Fibroblast of villous mesenchyme (primary cell): ENCODE results near the gene GFRA4. TPM values are rescaled to one million over a fixed set of nuclear protein-coding genes. Genes with fewer than 3 reads are reported as not detected.
A peak's percentile ranks its signal among the peaks of the same experiment; 100 is the strongest.

Experiments used
- DNase-seq: peaks from one replicate; pipeline ENCODE4 v3.0.0-alpha.2; 2010; ENCODE audit warnings: low read depth
- H3K4me3 ChIP-seq: 2 replicates; pipeline ENCODE4 v1.5.1; 2011; ENCODE audit warnings: low read depth, mild to moderate bottlenecking, low read length
- CTCF ChIP-seq: IDR thresholded peaks from 2 replicates; pipeline ENCODE4 v1.5.1; 2012; ENCODE audit warnings: low read depth, mild to moderate bottlenecking, low read length; ENCODE audit not compliant: insufficient read depth
- total RNA-seq: library from RNA; depleted of rRNA; stranded (reverse); fragments of >200 nt; gene quantifications from 2 replicates; pipeline ENCODE4 v1.2.3, GENCODE V29; 2012

Gene GFRA4
- total RNA-seq, 1 donor: not detected

GRCh38 chr20:3678856-3679720 is 15.9 kb upstream of the GFRA4 start:
- H3K4me3 ChIP-seq: peak overlapping the region; percentile 79
- peak; percentile 20 for DNase-seq
- TF ChIP-seq CTCF: no peak

- no peak overlapping the region for H3K4me3 ChIP-seq
- no peak for DNase-seq
- no peak for TF ChIP-seq CTCF
Observed at GRCh38 chr20:3678198-3678597, 15.0 kb upstream of the GFRA4 start.

GRCh38 chr20:3677733-3678132 is 14.5 kb upstream of the GFRA4 start:
- DNase-seq: peak; percentile 33
- no peak for TF ChIP-seq CTCF
- no peak overlapping the region for H3K4me3 ChIP-seq

- TF ChIP-seq CTCF: no peak
- DNase-seq: no peak
Observed at GRCh38 chr20:3674995-3675900, 12.0 kb upstream of the GFRA4 start.

GRCh38 chr20:3674447-3674846 is 11.2 kb upstream of the GFRA4 start:
- H3K4me3 ChIP-seq: no peak overlapping the region
- no peak for DNase-seq
- no peak for TF ChIP-seq CTCF

More at GRCh38 chr20:3674995-3675900, 12.0 kb upstream of the GFRA4 start:
- no peak overlapping the region for H3K4me3 ChIP-seq

GRCh38 chr20:3673221-3674070 is 10.2 kb upstream of the GFRA4 start:
- DNase-seq: no peak
- no peak for TF ChIP-seq CTCF
- H3K4me3 ChIP-seq: no peak overlapping the region
